ENCODE results near the gene SPRN. TPM values are rescaled to one million over a fixed set of nuclear protein-coding genes. Genes with fewer than 3 reads are reported as not detected.
A peak's percentile ranks its signal among the peaks of the same experiment; 100 is the strongest.

The SPRN gene
- total and polyA plus RNA-seq, 2 donors (not counting 1 experiment from before 2014, with no cell fraction given), result not detected

- H3K4me3 Mint-ChIP-seq, result peak overlapping the region; percentile 92
- TF ChIP-seq EZH2 (IDR thresholded peaks at IDR 0.05; ENCODE audit: borderline replicate concordance, insufficient read depth, low read depth, low read length, poor library complexity, severe bottlenecking) (no peak), CTCF (IDR thresholded peaks at IDR 0.05) (no peak)
Measured at GRCh38 chr10:133396035-133396624, 28.3 kb downstream of the SPRN start.

GRCh38 chr10:133394801-133395221 is 29.6 kb downstream of the SPRN start:
- peak overlapping the region; percentile 89 for H3K27ac Mint-ChIP-seq
- Histone ChIP-seq H3K79me2 (ENCODE audit: control insufficient read depth, insufficient read depth, low read length) (peaks cover 33% of the 10 kb centered on the region), H3K36me3 (replicated peaks in 1 of 2; ENCODE audit: control extremely low read depth in 1 of 2, control insufficient read depth in 1 of 2, extremely low read depth in 1 of 2, insufficient read depth in 2 of 2, low read length in 1 of 2) (peaks cover 0 to 37% of the 10 kb centered on the region in 2 experiments), H3K9ac (ENCODE audit: low read length) (peak overlapping the region; percentile 84), H3K9me3 (ENCODE audit: control extremely low read depth in 1 of 3, control insufficient read depth in 2 of 3, insufficient read depth in 1 of 3, low read length in 2 of 3) (no peaks in the 10 kb centered on the region), H2AFZ (ENCODE audit: insufficient read depth, low read depth, low read length, poor library complexity, severe bottlenecking) (peak overlapping the region; percentile 83), H3K4me3 (ENCODE audit: control extremely low read depth in 1 of 5, extremely low read depth in 1 of 5, insufficient read depth in 1 of 5, low read depth in 2 of 5, low read length in 4 of 5) (peak overlapping the region; percentile 64 to 84 (median 74)), H3K27me3 (replicated peaks in 1 of 4; ENCODE audit: control extremely low read depth in 1 of 4, control insufficient read depth in 3 of 4, insufficient read depth in 4 of 4, low read length in 3 of 4) (no peaks in the 10 kb centered on the region), H3K4me2 (replicated peaks; ENCODE audit: low read depth, low read length, poor library complexity, severe bottlenecking) (peak overlapping the region; percentile 90), H3K4me1 (ENCODE audit: control insufficient read depth in 2 of 2, insufficient read depth in 2 of 2, low read length in 2 of 2) (peaks cover 37 to 49% of the 10 kb centered on the region in 2 donors), H3K27ac (ENCODE audit: low read length in 2 of 2) (peak overlapping the region; percentile 51 to 81), H4K20me1 (ENCODE audit: control insufficient read depth, insufficient read depth, low read length, poor library complexity, severe bottlenecking) (peaks cover 13% of the 10 kb centered on the region)
- DNase-seq (peak; percentile 32), ATAC-seq (ENCODE audit: low read depth) (no peak)
- no peak for TF ChIP-seq CTCF (IDR thresholded peaks at IDR 0.05)
- no peak for TF ChIP-seq EZH2 (IDR thresholded peaks at IDR 0.05; ENCODE audit: borderline replicate concordance, insufficient read depth, low read depth, low read length, poor library complexity, severe bottlenecking)
- 44% methylated on average over 21 of the region's 21 CpGs for WGBS (ENCODE audit: insufficient coverage)
- ChIA-PET POLR2A (interaction anchor here (1.7 kb wide), 1 partner anchor 21 kb away, joined by 3 read pairs; the partner anchor contains the start of gene ECHS1), CTCF (interaction anchor here (1.3 to 3.9 kb wide), 2 partner anchors 43 to 65 kb away, joined by 3 to 13 read pairs; no protein-coding TSS in a partner anchor)
- peak overlapping the region; percentile 92 for H3K4me3 Mint-ChIP-seq
- H3K4me1 Mint-ChIP-seq, result peaks cover 56% of the 10 kb centered on the region
- no peaks in the 10 kb centered on the region for H3K9me3 Mint-ChIP-seq (ENCODE audit: insufficient read depth)
- intact Hi-C loops (cut with micrococcal nuclease), result loop anchor here (1.0 to 5.0 kb wide), 7 partner anchors 16 to 118 kb away; partner anchors contain the start of genes ADAM8, ECHS1, FUOM and PAOX
- H3K27me3 Mint-ChIP-seq, result no peaks in the 10 kb centered on the region

More at GRCh38 chr10:133396035-133396624, 28.3 kb downstream of the SPRN start:
- Mint-ChIP-seq H3K27ac (no peak overlapping the region), H3K9me3 (ENCODE audit: insufficient read depth) (no peaks in the 10 kb centered on the region), H3K27me3 (no peaks in the 10 kb centered on the region), H3K4me1 (peaks cover 52% of the 10 kb centered on the region)
- peaks cover 23% of the 10 kb centered on the region for H4K20me1 ChIP-seq (ENCODE audit: control insufficient read depth, insufficient read depth, low read length, poor library complexity, severe bottlenecking)
- H2AFZ ChIP-seq (ENCODE audit: insufficient read depth, low read depth, low read length, poor library complexity, severe bottlenecking), result no peak overlapping the region
- ATAC-seq (ENCODE audit: low read depth) (no peak), DNase-seq (no peak)
- intact Hi-C loops (cut with micrococcal nuclease), result no loop called here
- H3K4me1 ChIP-seq (ENCODE audit: control insufficient read depth in 2 of 2, insufficient read depth in 2 of 2, low read length in 2 of 2), result peaks cover 36 to 46% of the 10 kb centered on the region in 2 donors
- H3K4me2 ChIP-seq (replicated peaks; ENCODE audit: low read depth, low read length, poor library complexity, severe bottlenecking), result no peak overlapping the region
- WGBS (ENCODE audit: insufficient coverage), result 99% methylated on average over 13 of the region's 19 CpGs
- no peak overlapping the region for H3K4me3 ChIP-seq (ENCODE audit: control extremely low read depth in 1 of 5, extremely low read depth in 1 of 5, insufficient read depth in 1 of 5, low read depth in 2 of 5, low read length in 4 of 5)
- H3K36me3 ChIP-seq (replicated peaks in 1 of 2; ENCODE audit: control extremely low read depth in 1 of 2, control insufficient read depth in 1 of 2, extremely low read depth in 1 of 2, insufficient read depth in 2 of 2, low read length in 1 of 2), result peaks cover 0 to 37% of the 10 kb centered on the region in 2 experiments
- no peaks in the 10 kb centered on the region for H3K9me3 ChIP-seq (ENCODE audit: control extremely low read depth in 1 of 3, control insufficient read depth in 2 of 3, insufficient read depth in 1 of 3, low read length in 2 of 3)
- CTCF ChIA-PET, result interaction anchor here (1.5 to 3.9 kb wide), 2 partner anchors 66 to 67 kb away, joined by 4 to 13 read pairs; no protein-coding TSS in a partner anchor
- no peak overlapping the region for H3K27ac ChIP-seq (ENCODE audit: low read length in 2 of 2)
- no peak overlapping the region for H3K9ac ChIP-seq (ENCODE audit: low read length)
- POLR2A ChIA-PET, result no interaction called here
- H3K79me2 ChIP-seq (ENCODE audit: control insufficient read depth, insufficient read depth, low read length), result peaks cover 33% of the 10 kb centered on the region
- no peaks in the 10 kb centered on the region for H3K27me3 ChIP-seq (replicated peaks in 1 of 4; ENCODE audit: control extremely low read depth in 1 of 4, control insufficient read depth in 3 of 4, insufficient read depth in 4 of 4, low read length in 3 of 4)
